ENCODE results near the gene SMS. TPM values are rescaled to one million over a fixed set of nuclear protein-coding genes. Genes with fewer than 3 reads are reported as not detected.

The SMS gene
- total RNA-seq, 4 donors from 2014 or later: 38.1 to 46.5 (median 40.6) TPM

- no peak for DNase-seq (ENCODE audit: low spot score)
- TF ChIP-seq CTCF (IDR thresholded peaks at IDR 0.05): no peak
- ATAC-seq (ENCODE audit: low FRiP score): no peak
Observed at GRCh38 chrX:22033818-22034217, 93.3 kb downstream of the SMS start.

GRCh38 chrX:22035236-22035635 is 94.7 kb downstream of the SMS start:
- no peak for ATAC-seq (ENCODE audit: low FRiP score)
- DNase-seq (ENCODE audit: low spot score): no peak
- no peak for TF ChIP-seq CTCF (IDR thresholded peaks at IDR 0.05)

GRCh38 chrX:22037225-22037624 is 96.7 kb downstream of the SMS start:
- DNase-seq (ENCODE audit: low spot score): no peak
- ATAC-seq (ENCODE audit: low FRiP score): no peak
- TF ChIP-seq CTCF (IDR thresholded peaks at IDR 0.05): no peak

- DNase-seq (ENCODE audit: low spot score): no peak
Observed at GRCh38 chrX:22037911-22038537, 97.5 kb downstream of the SMS start.

GRCh38 chrX:22039541-22039940 is 99.0 kb downstream of the SMS start:
- DNase-seq (ENCODE audit: low spot score) (no peak), ATAC-seq (ENCODE audit: low FRiP score) (no peak)
- no peak for TF ChIP-seq CTCF (IDR thresholded peaks at IDR 0.05)

More at GRCh38 chrX:22037911-22038537, 97.5 kb downstream of the SMS start:
- no peak for ATAC-seq (ENCODE audit: low FRiP score)
- no peak for TF ChIP-seq CTCF (IDR thresholded peaks at IDR 0.05)

- DNase-seq (ENCODE audit: low spot score) (no peak), ATAC-seq (ENCODE audit: low FRiP score) (no peak)
- no peak for TF ChIP-seq CTCF (IDR thresholded peaks at IDR 0.05)
Observed at GRCh38 chrX:22040184-22040583, 99.7 kb downstream of the SMS start.

- no peak for TF ChIP-seq CTCF (IDR thresholded peaks at IDR 0.05)
- ATAC-seq (ENCODE audit: low FRiP score): no peak
Observed at GRCh38 chrX:22041907-22042530, 101.5 kb downstream of the SMS start.

More at GRCh38 chrX:22041907-22042530, 101.5 kb downstream of the SMS start:
- DNase-seq (ENCODE audit: low spot score): no peak

Measured in omental fat pad (tissue), 4 donors.